ENCODE results near the gene TREM1.

TREM1 gene

DNA sequence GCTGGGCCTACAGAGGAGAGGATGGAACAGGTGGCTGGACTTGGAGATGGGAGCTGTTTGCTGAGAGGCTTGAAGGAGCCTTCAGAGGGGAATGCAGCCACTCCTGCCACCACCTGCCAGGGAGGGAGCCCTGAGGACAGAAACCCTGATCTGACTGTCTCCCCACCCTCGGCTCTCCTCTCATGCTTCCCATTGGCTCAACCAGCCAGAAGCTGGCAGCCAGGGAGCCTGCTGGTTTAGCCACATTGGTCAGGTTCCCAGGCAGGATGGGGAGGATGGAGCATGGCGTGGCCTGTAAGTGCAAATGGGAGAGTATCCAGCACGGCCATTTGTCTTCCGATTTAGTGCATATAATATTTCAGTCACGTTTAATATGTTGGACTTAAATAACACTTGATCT is 12.8 kb downstream of the TREM1 start:
- H3K36me3 ChIP-seq (ENCODE audit: insufficient read depth, low read length), result no peaks in the 10 kb centered on the region
- TF ChIP-seq, protein P1, sequence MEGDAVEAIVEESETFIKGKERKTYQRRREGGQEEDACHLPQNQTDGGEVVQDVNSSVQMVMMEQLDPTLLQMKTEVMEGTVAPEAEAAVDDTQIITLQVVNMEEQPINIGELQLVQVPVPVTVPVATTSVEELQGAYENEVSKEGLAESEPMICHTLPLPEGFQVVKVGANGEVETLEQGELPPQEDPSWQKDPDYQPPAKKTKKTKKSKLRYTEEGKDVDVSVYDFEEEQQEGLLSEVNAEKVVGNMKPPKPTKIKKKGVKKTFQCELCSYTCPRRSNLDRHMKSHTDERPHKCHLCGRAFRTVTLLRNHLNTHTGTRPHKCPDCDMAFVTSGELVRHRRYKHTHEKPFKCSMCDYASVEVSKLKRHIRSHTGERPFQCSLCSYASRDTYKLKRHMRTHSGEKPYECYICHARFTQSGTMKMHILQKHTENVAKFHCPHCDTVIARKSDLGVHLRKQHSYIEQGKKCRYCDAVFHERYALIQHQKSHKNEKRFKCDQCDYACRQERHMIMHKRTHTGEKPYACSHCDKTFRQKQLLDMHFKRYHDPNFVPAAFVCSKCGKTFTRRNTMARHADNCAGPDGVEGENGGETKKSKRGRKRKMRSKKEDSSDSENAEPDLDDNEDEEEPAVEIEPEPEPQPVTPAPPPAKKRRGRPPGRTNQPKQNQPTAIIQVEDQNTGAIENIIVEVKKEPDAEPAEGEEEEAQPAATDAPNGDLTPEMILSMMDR (IDR thresholded peaks at IDR 0.05; ENCODE audit: low read length), result no peak
- TF ChIP-seq EZH2 (IDR thresholded peaks at IDR 0.05; ENCODE audit: borderline replicate concordance, low read length), result no peak
- no peaks in the 10 kb centered on the region for H3K79me2 ChIP-seq (ENCODE audit: insufficient read depth, low read length)
- H3K4me1 ChIP-seq (ENCODE audit: insufficient read depth, low read length, severe bottlenecking), result no peaks in the 10 kb centered on the region
- no peaks in the 10 kb centered on the region for H3F3A ChIP-seq (ENCODE audit: insufficient read depth, low read length)
- H3K4me2 ChIP-seq (ENCODE audit: low read length), result no peak overlapping the region
- no peaks in the 10 kb centered on the region for H3K9me2 ChIP-seq (ENCODE audit: low read depth, low read length)
- H3K9me3 ChIP-seq (ENCODE audit: low read length), result no peaks in the 10 kb centered on the region
- no peak overlapping the region for H2AFZ ChIP-seq (ENCODE audit: low read length)
- no peaks in the 10 kb centered on the region for H4K20me1 ChIP-seq (ENCODE audit: insufficient read depth, low read length)
- no peak overlapping the region for H3K27ac ChIP-seq (ENCODE audit: low read depth, low read length, poor library complexity, severe bottlenecking)
- H3K4me3 ChIP-seq (ENCODE audit: low read depth, low read length, poor library complexity, severe bottlenecking), result no peak overlapping the region
- no peak overlapping the region for H3K9ac ChIP-seq (ENCODE audit: low read length)
- H3K27me3 ChIP-seq (ENCODE audit: insufficient read depth, low read length), result no peaks in the 10 kb centered on the region; the same call in 1 of the 2 replicates

DNA sequence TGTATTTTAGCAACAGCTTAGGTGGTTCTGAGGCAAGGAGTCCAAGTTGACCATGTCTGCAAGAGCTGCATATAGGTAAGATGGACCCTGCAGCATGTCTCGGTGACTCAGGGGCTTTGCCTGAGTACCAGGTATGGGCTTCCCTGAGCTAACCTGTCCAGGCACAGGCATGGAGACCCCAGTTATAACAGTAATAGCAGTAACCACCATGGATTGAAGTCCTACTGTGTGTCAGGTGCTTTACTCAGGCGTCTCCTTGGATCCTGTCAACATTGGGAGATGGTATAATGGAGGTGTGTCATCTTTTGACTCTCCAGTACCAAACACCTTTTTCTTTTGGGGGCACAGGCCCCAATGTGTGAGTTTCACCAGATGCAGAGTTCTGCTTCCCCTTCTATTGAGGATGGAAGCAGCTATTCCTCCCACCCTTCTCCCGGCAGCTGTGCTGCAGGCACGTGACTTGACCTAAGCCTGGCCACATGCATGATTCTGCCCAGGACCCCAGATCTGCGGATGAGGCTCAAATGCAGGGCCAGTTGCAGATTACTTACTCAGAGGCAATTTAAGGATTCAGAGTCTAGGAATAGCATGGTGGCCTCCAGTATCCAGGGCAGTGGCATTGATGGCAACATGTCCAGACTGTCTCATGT is 13.8 kb downstream of the TREM1 start:
- Histone ChIP-seq H3K4me3 (ENCODE audit: low read depth, low read length, poor library complexity, severe bottlenecking) (no peak overlapping the region), H2AFZ (ENCODE audit: low read length) (no peak overlapping the region), H3K9me2 (ENCODE audit: low read depth, low read length) (no peaks in the 10 kb centered on the region), H4K20me1 (ENCODE audit: insufficient read depth, low read length) (no peaks in the 10 kb centered on the region), H3K36me3 (ENCODE audit: insufficient read depth, low read length) (no peaks in the 10 kb centered on the region), H3F3A (ENCODE audit: insufficient read depth, low read length) (no peaks in the 10 kb centered on the region), H3K27me3 (ENCODE audit: insufficient read depth, low read length) (no peaks in the 10 kb centered on the region; the same call in 1 of the 2 replicates), H3K9ac (ENCODE audit: low read length) (no peak overlapping the region), H3K79me2 (ENCODE audit: insufficient read depth, low read length) (no peaks in the 10 kb centered on the region), H3K4me1 (ENCODE audit: insufficient read depth, low read length, severe bottlenecking) (no peaks in the 10 kb centered on the region), H3K27ac (ENCODE audit: low read depth, low read length, poor library complexity, severe bottlenecking) (no peak overlapping the region), H3K4me2 (ENCODE audit: low read length) (no peak overlapping the region), H3K9me3 (ENCODE audit: low read length) (no peaks in the 10 kb centered on the region)
- TF ChIP-seq, protein P1 (IDR thresholded peaks at IDR 0.05; ENCODE audit: low read length), result no peak
- TF ChIP-seq EZH2 (IDR thresholded peaks at IDR 0.05; ENCODE audit: borderline replicate concordance, low read length), result no peak

DNA sequence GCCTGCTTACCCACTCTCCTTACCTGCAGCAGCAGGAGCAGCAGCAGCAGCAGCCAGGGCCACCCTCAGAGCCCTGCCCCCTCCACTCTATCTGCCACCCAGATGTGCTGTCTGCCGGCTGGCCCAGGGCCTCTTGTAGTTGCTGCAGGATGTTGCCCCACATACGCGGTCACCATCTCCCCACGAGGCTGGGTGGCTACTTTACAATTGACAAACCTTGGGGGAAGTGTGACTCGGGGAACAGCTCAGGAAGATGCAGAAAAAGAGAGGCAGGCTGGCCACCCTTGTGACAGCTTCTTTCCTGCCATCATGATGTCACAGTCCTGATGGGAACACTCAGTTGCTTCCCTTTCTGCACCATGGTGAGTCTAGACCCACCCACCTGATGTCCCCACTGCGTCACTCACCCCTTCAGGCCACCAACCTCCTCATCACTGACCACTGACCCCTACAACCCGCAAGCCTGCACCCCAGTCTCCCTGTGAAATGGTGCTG is 14.5 kb downstream of the TREM1 start:
- Histone ChIP-seq H2AFZ (ENCODE audit: low read length) (no peak overlapping the region), H3K9me3 (ENCODE audit: low read length) (no peaks in the 10 kb centered on the region), H3K9ac (ENCODE audit: low read length) (no peak overlapping the region), H3K9me2 (ENCODE audit: low read depth, low read length) (no peaks in the 10 kb centered on the region), H4K20me1 (ENCODE audit: insufficient read depth, low read length) (no peaks in the 10 kb centered on the region), H3K27me3 (ENCODE audit: insufficient read depth, low read length) (no peaks in the 10 kb centered on the region; the same call in 1 of the 2 replicates), H3K4me2 (ENCODE audit: low read length) (no peak overlapping the region), H3K79me2 (ENCODE audit: insufficient read depth, low read length) (no peaks in the 10 kb centered on the region), H3K4me3 (ENCODE audit: low read depth, low read length, poor library complexity, severe bottlenecking) (no peak overlapping the region), H3F3A (ENCODE audit: insufficient read depth, low read length) (no peaks in the 10 kb centered on the region), H3K27ac (ENCODE audit: low read depth, low read length, poor library complexity, severe bottlenecking) (no peak overlapping the region), H3K4me1 (ENCODE audit: insufficient read depth, low read length, severe bottlenecking) (no peaks in the 10 kb centered on the region), H3K36me3 (ENCODE audit: insufficient read depth, low read length) (no peaks in the 10 kb centered on the region)
- TF ChIP-seq EZH2 (IDR thresholded peaks at IDR 0.05; ENCODE audit: borderline replicate concordance, low read length), result no peak
- TF ChIP-seq, protein P1 (IDR thresholded peaks at IDR 0.05; ENCODE audit: low read length), result no peak

Data from OCI-LY1 (cell line).